ENCODE data around the gene THSD7B.

Gene THSD7B

GRCh38 chr2:137157851-137158250 lies 392.5 kb downstream of the THSD7B start:
- no peak for DNase-seq (ENCODE audit: low spot score)

- DNase-seq (ENCODE audit: low spot score): no peak
Observed at GRCh38 chr2:137161250-137161649, 395.9 kb downstream of the THSD7B start.

- no peak for DNase-seq (ENCODE audit: low spot score)
Observed at GRCh38 chr2:137165968-137166367, 400.6 kb downstream of the THSD7B start.

GRCh38 chr2:137167651-137168050 lies 402.3 kb downstream of the THSD7B start:
- DNase-seq (ENCODE audit: low spot score): no peak

GRCh38 chr2:137168552-137168951 lies 403.2 kb downstream of the THSD7B start:
- no peak for DNase-seq (ENCODE audit: low spot score)

GRCh38 chr2:137172162-137172561 lies 406.8 kb downstream of the THSD7B start:
- no peak for DNase-seq (ENCODE audit: low spot score)

GRCh38 chr2:137173463-137173862 lies 408.1 kb downstream of the THSD7B start:
- no peak for DNase-seq (ENCODE audit: low spot score)

GRCh38 chr2:137175246-137175645 lies 409.9 kb downstream of the THSD7B start:
- no peak for DNase-seq (ENCODE audit: low spot score)

DNA sequence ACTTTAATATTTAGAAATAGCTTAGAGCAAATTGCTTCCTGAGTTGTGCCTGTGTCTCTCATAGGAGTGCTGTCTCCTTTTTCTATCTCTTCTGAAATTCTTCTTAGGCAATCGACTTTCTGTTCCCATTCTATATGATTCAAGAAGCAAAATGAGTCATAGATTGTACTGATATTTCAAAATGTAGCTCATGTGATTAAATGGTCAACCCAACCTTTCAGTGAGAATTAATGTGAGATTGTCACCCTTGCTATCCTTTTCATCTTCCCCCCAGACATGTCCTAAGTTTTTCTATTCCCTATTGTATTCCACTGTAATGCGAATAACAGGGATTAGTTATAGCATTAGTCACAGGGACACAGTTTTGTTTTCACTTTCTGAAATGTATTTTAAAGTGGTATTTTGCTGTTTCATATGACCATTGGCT lies 413.6 kb downstream of the THSD7B start:
- no peak for DNase-seq (ENCODE audit: low spot score)

DNA sequence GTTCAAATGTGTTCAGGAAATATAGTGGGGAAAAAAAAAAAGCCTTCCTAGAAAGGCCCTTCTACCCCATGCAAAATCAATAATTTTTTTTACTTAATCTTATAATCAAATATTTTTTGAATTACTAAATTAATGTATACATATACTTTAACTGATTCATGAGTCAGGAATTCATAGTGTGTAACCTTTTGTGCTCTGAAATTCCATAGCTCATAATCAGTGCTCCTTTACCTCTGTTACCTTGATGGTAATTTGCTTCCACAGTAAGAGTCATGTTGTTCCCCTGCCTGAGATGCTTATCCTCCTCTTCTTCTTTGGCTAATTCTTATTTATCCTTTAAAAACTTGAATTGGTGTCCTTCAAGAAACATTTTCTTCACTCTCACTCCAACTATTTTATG lies 414.2 kb downstream of the THSD7B start:
- DNase-seq (ENCODE audit: low spot score): no peak

DNA sequence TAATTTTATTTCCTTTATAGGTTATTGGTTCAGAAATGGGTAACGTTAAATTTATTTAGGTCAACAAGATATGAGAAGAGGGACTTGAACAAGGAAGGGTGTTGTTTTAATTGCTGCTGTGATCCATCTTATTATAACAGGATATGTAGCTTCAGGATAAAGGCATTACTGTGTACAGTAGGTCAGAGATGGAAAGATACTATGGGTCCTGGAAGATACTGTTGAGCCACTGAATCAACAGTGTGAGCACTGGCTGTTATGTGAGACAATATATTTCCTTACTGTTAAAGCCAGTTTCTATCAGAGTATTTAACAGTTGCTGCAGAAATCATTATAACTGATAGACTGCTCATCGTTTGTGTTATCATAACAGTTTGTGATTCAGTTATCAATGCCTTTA lies 414.7 kb downstream of the THSD7B start:
- DNase-seq (ENCODE audit: low spot score): no peak

DNA sequence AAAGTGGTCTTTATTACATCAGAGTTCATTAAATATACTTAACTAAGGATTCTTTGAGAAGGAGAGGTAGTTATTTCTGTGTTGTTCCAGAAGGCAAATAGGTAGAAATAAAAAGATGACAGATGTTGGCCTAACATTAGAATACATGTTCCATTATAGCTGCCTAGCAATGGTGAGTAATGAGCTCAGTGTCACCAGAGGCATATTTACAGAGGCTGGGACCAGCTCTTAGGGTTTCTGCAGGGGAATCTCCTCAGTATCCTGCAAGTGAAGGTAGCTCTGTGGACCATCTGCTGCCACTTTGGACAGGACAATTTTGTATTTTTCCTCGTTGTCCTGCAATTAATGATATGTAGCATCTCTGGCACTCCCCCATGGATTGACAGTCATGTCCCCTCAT lies 416.0 kb downstream of the THSD7B start:
- DNase-seq (ENCODE audit: low spot score): no peak

DNA sequence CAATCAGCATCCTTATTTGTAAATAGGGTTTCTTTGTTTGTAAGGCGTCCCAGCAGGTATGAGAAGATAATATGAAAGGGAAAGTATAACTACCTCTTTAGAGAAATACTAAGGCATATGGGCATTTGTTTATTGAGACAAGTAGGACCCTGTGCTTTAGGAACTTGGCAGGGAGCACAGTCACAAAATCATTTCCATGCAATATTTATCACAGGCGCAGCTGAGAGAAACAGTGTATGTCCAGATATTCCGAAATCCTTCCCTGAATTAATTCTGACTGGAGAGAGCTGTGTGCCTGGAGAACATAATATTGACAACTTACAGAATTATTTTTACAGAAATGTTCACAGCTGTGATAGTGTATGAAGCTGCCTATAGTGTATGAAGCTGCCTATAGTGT lies 416.7 kb downstream of the THSD7B start:
- DNase-seq (ENCODE audit: low spot score): no peak

- no peak for DNase-seq (ENCODE audit: low spot score)
Observed at GRCh38 chr2:137183206-137183898, 418.0 kb downstream of the THSD7B start.

- no peak for DNase-seq (ENCODE audit: low spot score)
Observed at GRCh38 chr2:137185378-137186078, 420.2 kb downstream of the THSD7B start.

DNA sequence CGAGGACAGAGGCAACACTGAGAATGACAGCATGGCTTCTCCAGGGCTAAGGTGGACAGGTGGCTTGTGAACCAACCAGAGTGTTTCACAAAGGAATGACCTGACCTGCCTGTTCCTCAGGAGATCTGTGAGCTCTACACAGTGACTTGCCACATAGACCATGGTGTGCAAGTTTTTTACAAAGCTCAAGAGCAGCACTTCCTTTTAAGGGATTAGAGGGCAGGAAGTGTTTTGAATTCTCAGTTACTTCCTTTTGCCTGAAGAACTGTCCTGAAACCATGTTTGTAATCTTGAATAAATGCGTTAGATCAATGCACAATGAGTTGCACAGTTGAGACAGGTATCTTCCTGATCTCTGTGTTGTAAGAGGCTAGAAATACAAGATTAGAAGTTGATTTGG lies 421.9 kb downstream of the THSD7B start:
- DNase-seq (ENCODE audit: low spot score): no peak

GRCh38 chr2:137190411-137191195 lies 425.3 kb downstream of the THSD7B start:
- no peak for DNase-seq (ENCODE audit: low spot score)

GRCh38 chr2:137192366-137193310 lies 427.3 kb downstream of the THSD7B start:
- no peak for DNase-seq (ENCODE audit: low spot score)

- DNase-seq (ENCODE audit: low spot score): no peak
Observed at GRCh38 chr2:137193401-137193800, 428.1 kb downstream of the THSD7B start.

DNA sequence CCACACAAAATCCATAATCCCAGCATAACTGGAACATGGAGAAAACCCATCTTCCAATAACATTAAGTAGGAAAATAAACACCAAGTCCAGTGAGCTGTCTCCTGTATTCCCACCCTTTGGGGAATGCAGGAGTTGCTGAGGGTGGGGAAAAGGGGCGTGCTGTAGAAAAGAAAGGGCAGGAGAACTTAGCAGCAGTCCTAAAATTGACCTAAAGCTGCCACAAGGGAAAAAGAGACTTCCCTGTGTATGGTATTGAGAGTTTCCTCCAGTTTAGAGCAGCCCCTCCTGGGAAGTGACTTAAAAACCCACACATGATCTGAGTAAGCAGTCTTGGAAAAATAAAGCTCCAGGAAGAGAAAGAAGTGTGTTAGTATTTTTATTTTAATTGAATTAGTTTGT lies 428.8 kb downstream of the THSD7B start:
- DNase-seq (ENCODE audit: low spot score): no peak

GRCh38 chr2:137199751-137200150 lies 434.4 kb downstream of the THSD7B start:
- DNase-seq (ENCODE audit: low spot score): no peak

GRCh38 chr2:137202318-137202717 lies 437.0 kb downstream of the THSD7B start:
- DNase-seq (ENCODE audit: low spot score): no peak
